GM18870 (cell line): ENCODE measurements around the gene TUBA4A.
A peak's percentile ranks its signal among the peaks of the same experiment; 100 is the strongest.
"Not testable (repeated sequence)": the region's sequence is repeated elsewhere in the genome, so short reads cannot be mapped to it uniquely, and the experiment has no call there.

Experiments used
- ATAC-seq: cut with Tn5 transposase; IDR thresholded peaks from one replicate; pipeline ENCODE4 v1.9.1; 2021; ENCODE audit warnings: moderate library complexity; ENCODE audit not compliant: unreplicated experiment

The TUBA4A gene

GRCh38 chr2:219269362-219270054, 15.8 kb upstream of the TUBA4A start:
- ATAC-seq, result no peak

- ATAC-seq, result no peak
Observed at GRCh38 chr2:219268294-219268693, 14.6 kb upstream of the TUBA4A start.

- no peak for ATAC-seq
Observed at GRCh38 chr2:219266886-219267285, 13.2 kb upstream of the TUBA4A start.

- no peak for ATAC-seq
Observed at GRCh38 chr2:219266232-219266631, 12.5 kb upstream of the TUBA4A start.

- no peak for ATAC-seq
Observed at GRCh38 chr2:219261024-219261855, 7.5 kb upstream of the TUBA4A start.

- not testable (repeated sequence) for ATAC-seq
Observed at GRCh38 chr2:219258942-219259341, 5.2 kb upstream of the TUBA4A start.

GRCh38 chr2:219254590-219255201, 978 bp upstream of the TUBA4A start:
- ATAC-seq, result peak; percentile 41

GRCh38 chr2:219252900-219253752, 592 bp downstream of the TUBA4A start, which contains the start of gene TUBA4B:
TUBA4B (plus strand) TSS chr2:219253243; CDS start chr2:219253408, 165 bp downstream.
- ATAC-seq, result peak; percentile 1

GRCh38 chr2:219252570-219252899, 1.2 kb downstream of the TUBA4A start:
- no peak for ATAC-seq

- ATAC-seq, result no peak
Observed at GRCh38 chr2:219252084-219252483, 1.6 kb downstream of the TUBA4A start.

GRCh38 chr2:219251656-219252055, 2.1 kb downstream of the TUBA4A start:
- ATAC-seq, result no peak

- ATAC-seq, result no peak
Observed at GRCh38 chr2:219250049-219250781, 3.5 kb downstream of the TUBA4A start.

GRCh38 chr2:219249203-219249980, 4.3 kb downstream of the TUBA4A start:
- peak; percentile 45 for ATAC-seq

GRCh38 chr2:219248845-219249202, 4.9 kb downstream of the TUBA4A start:
- ATAC-seq, result no peak

GRCh38 chr2:219247678-219248642, 5.8 kb downstream of the TUBA4A start:
- ATAC-seq, result no peak

GRCh38 chr2:219246559-219246958, 7.2 kb downstream of the TUBA4A start:
- ATAC-seq, result no peak

GRCh38 chr2:219245899-219246230, 7.9 kb downstream of the TUBA4A start:
- no peak for ATAC-seq

GRCh38 chr2:219245148-219245898, 8.4 kb downstream of the TUBA4A start, which contains the start of the genes GLB1L and STK16:
GLB1L (minus strand) TSS chr2:219245444; CDS start chr2:219243573, 1,871 bp downstream.
STK16 (plus strand) TSS chr2:219245479; CDS start chr2:219246000, 521 bp downstream.
- peak; percentile 51 for ATAC-seq
